ENCODE data around the gene GOLGA2.

GOLGA2 gene

GRCh38 chr9:128274245-128274644 lies 1.6 kb downstream of the GOLGA2 start:
- Histone ChIP-seq H3K4me3 (replicated peaks; ENCODE audit: insufficient read depth, low read length) (no peak overlapping the region), H3K27ac (replicated peaks) (no peak overlapping the region)
- TF ChIP-seq SPI1 (IDR thresholded peaks at IDR 0.05; ENCODE audit: borderline replicate concordance, low read depth) (no peak), REST (IDR thresholded peaks at IDR 0.05; ENCODE audit: insufficient replicate concordance, low read depth) (no peak), GABPA (IDR thresholded peaks at IDR 0.05; ENCODE audit: low read depth) (no peak)
- TF ChIP-seq, protein P1, sequence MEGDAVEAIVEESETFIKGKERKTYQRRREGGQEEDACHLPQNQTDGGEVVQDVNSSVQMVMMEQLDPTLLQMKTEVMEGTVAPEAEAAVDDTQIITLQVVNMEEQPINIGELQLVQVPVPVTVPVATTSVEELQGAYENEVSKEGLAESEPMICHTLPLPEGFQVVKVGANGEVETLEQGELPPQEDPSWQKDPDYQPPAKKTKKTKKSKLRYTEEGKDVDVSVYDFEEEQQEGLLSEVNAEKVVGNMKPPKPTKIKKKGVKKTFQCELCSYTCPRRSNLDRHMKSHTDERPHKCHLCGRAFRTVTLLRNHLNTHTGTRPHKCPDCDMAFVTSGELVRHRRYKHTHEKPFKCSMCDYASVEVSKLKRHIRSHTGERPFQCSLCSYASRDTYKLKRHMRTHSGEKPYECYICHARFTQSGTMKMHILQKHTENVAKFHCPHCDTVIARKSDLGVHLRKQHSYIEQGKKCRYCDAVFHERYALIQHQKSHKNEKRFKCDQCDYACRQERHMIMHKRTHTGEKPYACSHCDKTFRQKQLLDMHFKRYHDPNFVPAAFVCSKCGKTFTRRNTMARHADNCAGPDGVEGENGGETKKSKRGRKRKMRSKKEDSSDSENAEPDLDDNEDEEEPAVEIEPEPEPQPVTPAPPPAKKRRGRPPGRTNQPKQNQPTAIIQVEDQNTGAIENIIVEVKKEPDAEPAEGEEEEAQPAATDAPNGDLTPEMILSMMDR (IDR thresholded peaks at IDR 0.05; ENCODE audit: insufficient read depth, low read length), result no peak

GRCh38 chr9:128271512-128271911 lies 4.3 kb downstream of the GOLGA2 start:
- Histone ChIP-seq H3K4me3 (replicated peaks; ENCODE audit: insufficient read depth, low read length) (no peak overlapping the region), H3K27me3 (ENCODE audit: insufficient read depth, poor library complexity, severe bottlenecking) (no peaks in the 10 kb centered on the region), H3K27ac (replicated peaks) (no peak overlapping the region)
- DNase-seq (ENCODE audit: low read depth in 1 of 2, low spot score in 1 of 2), result no peak
- TF ChIP-seq POLR2AphosphoS5 (IDR thresholded peaks at IDR 0.05; ENCODE audit: low read depth) (no peak), REST (IDR thresholded peaks at IDR 0.05; ENCODE audit: insufficient replicate concordance, low read depth) (no peak), SPI1 (IDR thresholded peaks at IDR 0.05; ENCODE audit: borderline replicate concordance, low read depth) (no peak), GABPA (IDR thresholded peaks at IDR 0.05; ENCODE audit: low read depth) (no peak)
- TF ChIP-seq, protein P1 (IDR thresholded peaks at IDR 0.05; ENCODE audit: insufficient read depth, low read length), result no peak

More at GRCh38 chr9:128274245-128274644, 1.6 kb downstream of the GOLGA2 start:
- no peak for DNase-seq (ENCODE audit: low read depth in 1 of 2, low spot score in 1 of 2)
- H3K27me3 ChIP-seq (ENCODE audit: insufficient read depth, poor library complexity, severe bottlenecking), result no peaks in the 10 kb centered on the region

- TF ChIP-seq POLR2AphosphoS5 (IDR thresholded peaks at IDR 0.05; ENCODE audit: low read depth) (no peak), GABPA (IDR thresholded peaks at IDR 0.05; ENCODE audit: low read depth) (no peak), SPI1 (IDR thresholded peaks at IDR 0.05; ENCODE audit: borderline replicate concordance, low read depth) (no peak), REST (IDR thresholded peaks at IDR 0.05; ENCODE audit: insufficient replicate concordance, low read depth) (no peak)
- TF ChIP-seq, protein P1 (IDR thresholded peaks at IDR 0.05; ENCODE audit: insufficient read depth, low read length), result no peak
- Histone ChIP-seq H3K4me3 (replicated peaks; ENCODE audit: insufficient read depth, low read length) (no peak overlapping the region), H3K27ac (replicated peaks) (no peak overlapping the region), H3K27me3 (ENCODE audit: insufficient read depth, poor library complexity, severe bottlenecking) (no peaks in the 10 kb centered on the region)
- DNase-seq (ENCODE audit: low read depth in 1 of 2, low spot score in 1 of 2), result no peak
Observed at GRCh38 chr9:128271112-128271511, 4.7 kb downstream of the GOLGA2 start.

Measured in HL-60 (cell line).